Coronary artery (tissue), 2 donors: Measurements from ENCODE around the gene SULF2.
"Not testable (repeated sequence)": the region's sequence is repeated elsewhere in the genome, so short reads cannot be mapped to it uniquely, and the experiment has no call there.

Experiments
- DNase-seq: peaks from one replicate; pipeline ENCODE4 v3.0.0-alpha.2; 2017; ENCODE audit warnings: low spot score
- H3K27ac ChIP-seq, 2 donors: fragments of 200-600 bp; sonication (generic); one replicate each; pipeline ENCODE4 v1.5.1; 2016 to 2019
- H3K4me3 ChIP-seq: fragments of 200-600 bp; sonication (generic); 2 replicates; pipeline ENCODE4 v1.5.1; 2016; ENCODE audit warnings: mild to moderate bottlenecking, moderate library complexity
- CTCF ChIP-seq: fragments of 200-600 bp; sonication (generic); IDR thresholded peaks from one replicate; pipeline ENCODE4 v1.5.1; 2019; ENCODE audit warnings: antibody characterized with exemption

Gene SULF2

GRCh38 chr20:47795214-47795907, 10.1 kb upstream of the SULF2 start:
- H3K4me3 ChIP-seq: no peak overlapping the region
- no peak for DNase-seq
- TF ChIP-seq CTCF: no peak
- H3K27ac ChIP-seq: no peak overlapping the region

GRCh38 chr20:47794264-47794663, 9.0 kb upstream of the SULF2 start:
- H3K27ac ChIP-seq, H3K4me3 ChIP-seq, DNase-seq: not testable (repeated sequence)

- peak overlapping the region; percentile 53 to 69 for H3K27ac ChIP-seq
- DNase-seq: peak; percentile 85
- H3K4me3 ChIP-seq: no peak overlapping the region
Observed at GRCh38 chr20:47792021-47792618, 6.8 kb upstream of the SULF2 start.

GRCh38 chr20:47791084-47791599, 5.9 kb upstream of the SULF2 start:
- Histone ChIP-seq H3K27ac (peak overlapping the region in 1 of 2 donors; percentile 69), H3K4me3 (no peak overlapping the region)
- no peak for DNase-seq
- TF ChIP-seq CTCF: no peak

More at GRCh38 chr20:47792021-47792618, 6.8 kb upstream of the SULF2 start:
- TF ChIP-seq CTCF: no peak

- no peak overlapping the region for H3K4me3 ChIP-seq
- DNase-seq: no peak
- TF ChIP-seq CTCF: no peak
- no peak overlapping the region for H3K27ac ChIP-seq
Observed at GRCh38 chr20:47790580-47790965, 5.3 kb upstream of the SULF2 start.

- H3K4me3 ChIP-seq: no peak overlapping the region
- DNase-seq: no peak
- H3K27ac ChIP-seq: no peak overlapping the region
- TF ChIP-seq CTCF: no peak
Observed at GRCh38 chr20:47789764-47790579, 4.7 kb upstream of the SULF2 start.

GRCh38 chr20:47789081-47789763, 3.9 kb upstream of the SULF2 start:
- Histone ChIP-seq H3K27ac (no peak overlapping the region), H3K4me3 (no peak overlapping the region)
- DNase-seq: no peak
- TF ChIP-seq CTCF: no peak
